NT2/D1 (cell line): Measurements from ENCODE around the gene MSL3.

Experiments used
- SUZ12 ChIP-seq: IDR thresholded peaks from 2 replicates; pipeline ENCODE4 v1.6.1; 2011; ENCODE audit not compliant: insufficient read length, insufficient read depth; ENCODE audit errors: extremely low read depth
- YY1 ChIP-seq: IDR thresholded peaks from 2 replicates; pipeline ENCODE4 v1.6.1; 2011; ENCODE audit not compliant: insufficient read length, insufficient read depth
- ZNF274 ChIP-seq: IDR thresholded peaks from 2 replicates; pipeline ENCODE4 v1.6.1; 2011; ENCODE audit warnings: mild to moderate bottlenecking, low read depth, low read length

DNA sequence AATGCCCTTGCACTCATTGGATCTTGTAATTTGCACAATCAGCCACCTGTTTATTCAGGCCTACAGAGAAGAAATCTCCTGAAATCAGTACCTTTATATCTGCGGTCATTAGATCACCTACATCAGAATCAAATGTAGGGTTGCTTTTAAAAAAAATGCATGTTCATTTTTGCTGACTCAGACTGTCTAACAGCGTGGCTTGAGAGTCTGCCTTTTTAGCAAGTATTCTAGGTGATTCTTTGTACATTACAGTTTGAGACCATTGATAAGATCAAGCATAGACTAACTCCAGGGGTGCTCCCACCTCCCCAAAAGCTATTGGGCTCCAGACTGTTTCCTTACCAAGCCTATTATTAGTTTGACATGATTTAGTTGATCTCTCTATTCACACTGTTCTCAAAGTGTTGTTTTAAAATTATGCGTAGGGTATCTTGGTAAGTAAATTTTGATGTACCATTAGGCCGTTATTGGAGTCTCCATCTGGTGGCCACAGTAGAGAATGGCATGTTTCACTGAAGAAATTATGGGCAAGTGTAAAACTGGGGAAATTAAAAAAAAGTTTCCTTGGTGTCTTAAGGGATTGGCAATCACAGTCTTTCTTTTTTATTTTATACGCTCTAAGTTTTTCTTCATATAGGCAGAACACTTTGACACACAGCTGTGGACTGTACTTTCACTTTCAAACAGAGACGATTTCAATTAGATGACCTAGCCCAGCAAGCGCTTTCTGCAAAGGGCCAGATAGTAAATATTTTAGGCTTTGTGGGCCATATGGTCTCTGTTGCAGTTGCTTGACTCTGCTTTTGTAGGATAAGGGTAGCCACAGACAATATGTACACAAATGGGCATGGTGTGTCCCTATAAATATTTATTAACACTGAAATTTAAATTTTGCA is 33.7 kb upstream of the MSL3 start:
- TF ChIP-seq YY1 (no peak), ZNF274 (no peak), SUZ12 (no peak)
